Measurements from ENCODE around the gene MAP4K4.

The MAP4K4 gene

GRCh38 chr2:101817481-101817880 lies 120.0 kb downstream of the MAP4K4 start:
- no peak for DNase-seq

DNA sequence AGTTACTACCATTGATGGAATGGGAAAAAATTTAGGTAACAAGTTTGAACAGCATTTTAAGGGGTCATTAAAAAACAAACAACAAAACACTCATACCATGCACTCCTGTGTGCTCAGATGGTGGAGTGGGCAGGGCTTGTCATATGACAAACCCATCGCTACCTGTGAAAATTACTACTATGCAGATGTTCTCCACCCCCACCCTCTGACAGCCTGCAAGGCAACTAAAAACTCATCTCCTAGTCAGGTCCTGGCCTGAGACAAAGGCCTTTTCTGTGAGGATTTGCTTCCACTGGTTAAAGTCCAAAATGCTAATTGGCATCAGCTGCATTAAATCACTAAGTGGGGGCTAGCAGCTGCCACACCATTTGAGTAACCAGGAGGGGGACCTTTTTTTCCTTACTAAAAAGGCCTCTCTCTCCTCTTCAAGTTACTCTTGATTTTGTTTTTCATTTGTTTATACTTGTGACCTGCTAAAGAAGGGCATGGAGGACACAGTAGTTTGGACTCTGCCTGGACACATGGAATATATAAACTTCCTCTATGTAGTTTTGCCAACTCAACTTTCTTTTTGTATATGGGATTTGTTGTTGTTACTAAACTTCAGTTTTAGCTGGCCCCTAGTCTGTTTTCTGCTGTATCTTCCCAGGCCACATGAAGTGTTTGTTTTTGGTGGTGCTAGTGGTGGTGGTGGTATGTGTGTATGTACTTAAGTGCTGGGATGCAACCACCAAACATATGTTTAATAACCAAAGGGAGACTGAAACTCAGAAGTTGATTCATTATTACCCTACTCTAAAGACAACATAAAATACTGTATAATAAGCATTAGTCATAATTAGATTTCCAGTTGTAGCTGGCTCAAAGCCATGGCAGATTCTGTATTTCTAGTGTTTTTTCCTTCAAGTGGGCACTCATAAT lies 121.3 kb downstream of the MAP4K4 start:
- peak in 1 of 4 experiments; percentile 25 for DNase-seq

DNA sequence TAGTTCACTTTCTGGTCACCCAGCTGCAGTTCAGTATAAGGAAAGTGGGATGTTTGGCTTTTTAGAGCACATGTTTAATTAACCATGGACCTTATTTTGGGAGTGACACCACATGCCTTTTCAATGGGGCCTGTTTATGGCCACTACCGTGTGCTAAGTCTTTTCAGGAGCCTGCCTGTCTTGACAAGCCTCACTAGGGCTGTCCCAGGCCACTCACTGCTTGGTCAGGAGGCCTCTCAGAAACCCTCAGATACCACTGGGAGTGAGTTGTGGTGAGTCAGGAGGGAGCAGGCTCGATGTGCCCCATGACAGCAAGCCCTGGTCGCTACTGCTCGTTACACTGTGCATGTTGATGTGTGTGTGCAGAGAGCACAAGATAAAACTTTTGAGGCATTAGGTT lies 123.0 kb downstream of the MAP4K4 start:
- no peak for DNase-seq

DNA sequence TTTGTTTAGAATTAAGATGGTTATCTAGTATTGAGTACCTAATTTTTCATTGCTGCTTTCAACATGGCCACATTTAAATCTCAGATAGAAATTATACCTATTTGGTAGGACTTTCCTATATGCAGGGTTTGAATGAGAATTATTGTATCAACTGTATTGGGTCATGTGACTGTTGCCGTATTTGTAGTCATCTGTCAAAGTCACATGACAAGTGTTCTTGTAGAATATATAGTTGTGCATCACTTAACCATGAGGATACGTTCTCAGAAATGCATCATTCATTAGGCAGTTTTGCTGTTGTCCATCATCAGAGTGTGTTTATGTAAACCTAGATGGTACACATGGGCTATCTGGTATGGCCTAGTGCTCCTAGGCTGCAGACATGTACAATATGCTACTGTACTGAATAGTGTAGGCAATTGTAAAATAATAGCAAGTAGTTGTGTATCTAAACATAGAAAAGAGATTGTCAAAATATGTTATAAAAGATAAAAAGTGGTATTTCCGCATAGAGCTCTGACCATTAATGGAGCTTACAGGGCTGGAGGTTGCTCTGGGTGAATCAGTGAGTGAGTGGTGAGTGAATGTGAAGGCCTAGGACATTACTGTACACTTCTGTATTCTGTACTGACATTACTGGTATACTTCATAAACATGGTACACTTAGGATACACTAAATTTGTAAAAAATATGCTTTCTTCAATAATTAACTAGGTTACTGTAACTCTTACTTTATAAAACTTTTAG lies 123.7 kb downstream of the MAP4K4 start:
- DNase-seq = no peak

- no peak for DNase-seq
Measured at GRCh38 chr2:101821828-101822458, 124.4 kb downstream of the MAP4K4 start.

DNA sequence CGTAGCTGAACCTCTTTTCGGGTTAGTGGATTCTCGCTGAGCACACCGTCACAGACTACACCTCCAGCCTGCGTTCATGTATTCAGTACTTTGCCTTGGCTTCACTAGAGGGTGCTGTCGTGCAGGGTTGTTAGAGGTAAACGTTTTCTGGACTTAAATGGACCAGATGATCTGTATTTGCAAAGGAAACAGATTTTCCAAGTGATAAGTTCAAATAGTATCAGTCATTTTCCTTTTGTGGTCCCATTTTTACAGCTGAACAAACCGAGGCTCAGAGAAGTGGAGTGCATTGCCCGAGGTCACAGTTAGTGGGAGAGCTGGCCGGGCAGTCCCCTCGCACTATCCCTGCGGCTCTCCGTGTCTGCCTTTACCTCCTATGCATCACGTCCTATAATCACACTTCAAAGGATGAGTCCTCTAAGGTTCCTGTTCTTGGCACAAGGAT lies 125.9 kb downstream of the MAP4K4 start:
- peak; percentile 49 to 76 (median 60) for DNase-seq

- DNase-seq = peak in 1 of 4 experiments; percentile 25
Measured at GRCh38 chr2:101823859-101824258, 126.4 kb downstream of the MAP4K4 start.

DNA sequence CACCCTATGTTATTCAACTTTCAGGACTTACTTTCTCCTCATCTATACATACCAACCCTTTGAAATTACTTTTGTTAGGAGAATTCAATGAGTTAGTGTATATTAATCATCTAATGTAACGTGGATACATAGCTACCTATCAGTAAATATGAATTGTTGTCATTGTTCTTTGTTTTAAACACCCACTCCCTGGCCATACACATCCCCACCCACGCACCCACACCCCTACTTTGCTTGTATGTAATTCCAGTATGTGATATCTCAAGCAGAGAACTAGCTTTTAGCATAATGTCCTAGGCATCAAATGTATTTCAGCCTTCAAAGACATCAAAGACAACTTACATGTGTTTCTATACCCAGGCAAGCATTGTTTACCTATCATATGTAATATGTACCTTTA lies 129.2 kb downstream of the MAP4K4 start:
- no peak for DNase-seq

DNA sequence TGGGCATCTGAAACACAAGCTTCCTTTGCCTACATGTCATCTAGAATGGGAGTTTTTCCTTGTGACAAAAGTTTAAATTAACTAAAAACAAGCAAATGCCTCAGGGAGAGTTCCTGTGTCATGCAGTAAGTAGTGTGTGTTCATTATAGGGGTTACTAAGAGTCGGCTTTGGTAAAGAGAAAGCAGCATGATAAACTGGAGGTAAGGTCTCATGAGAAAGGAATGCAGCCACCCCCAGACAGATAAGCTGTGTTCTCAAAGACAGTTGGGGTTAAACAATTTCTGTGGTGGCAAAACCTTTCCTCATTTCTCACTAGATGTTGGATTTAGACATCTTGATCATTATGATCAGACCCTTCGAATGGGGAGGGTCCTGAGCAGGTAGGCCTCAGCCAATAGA lies 129.7 kb downstream of the MAP4K4 start:
- no peak for DNase-seq

- DNase-seq = no peak
Measured at GRCh38 chr2:101828257-101828656, 130.8 kb downstream of the MAP4K4 start.

DNA sequence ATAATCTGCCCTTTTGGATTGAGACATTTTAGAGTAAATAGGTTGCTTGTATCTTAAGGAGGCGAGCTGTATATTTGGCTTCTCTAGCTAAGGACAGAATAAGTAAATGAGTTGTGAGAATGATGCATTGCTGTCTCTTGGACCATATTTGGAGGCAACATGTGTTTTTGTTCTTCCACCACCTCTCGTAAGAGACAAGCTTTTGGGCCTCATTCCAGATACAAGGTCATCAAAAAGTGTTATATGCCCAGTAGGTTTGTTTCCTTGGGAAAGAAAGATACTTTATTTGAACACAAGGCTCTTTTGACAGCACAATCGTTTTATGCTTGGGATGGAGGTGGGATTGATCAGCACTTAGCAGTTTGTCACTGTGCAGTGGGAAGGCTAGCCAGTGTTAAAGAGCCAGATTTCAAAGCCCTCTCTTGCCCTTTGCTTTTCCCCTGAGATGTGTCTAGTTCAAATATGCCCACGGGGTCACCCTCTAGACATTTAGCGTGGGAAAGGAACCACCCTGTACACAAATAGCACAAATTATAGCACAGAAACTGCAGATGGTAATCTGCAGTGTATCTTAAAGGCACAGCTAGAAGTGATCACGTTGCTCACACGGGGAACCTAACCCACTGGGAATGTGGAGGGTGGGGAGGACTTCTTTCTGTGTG lies 131.3 kb downstream of the MAP4K4 start:
- DNase-seq = no peak

- DNase-seq = no peak
Measured at GRCh38 chr2:101829429-101829828, 131.9 kb downstream of the MAP4K4 start.

- no peak for DNase-seq
Measured at GRCh38 chr2:101830146-101830545, 132.6 kb downstream of the MAP4K4 start.

- DNase-seq = no peak
Measured at GRCh38 chr2:101830555-101830954, 133.0 kb downstream of the MAP4K4 start.

DNA sequence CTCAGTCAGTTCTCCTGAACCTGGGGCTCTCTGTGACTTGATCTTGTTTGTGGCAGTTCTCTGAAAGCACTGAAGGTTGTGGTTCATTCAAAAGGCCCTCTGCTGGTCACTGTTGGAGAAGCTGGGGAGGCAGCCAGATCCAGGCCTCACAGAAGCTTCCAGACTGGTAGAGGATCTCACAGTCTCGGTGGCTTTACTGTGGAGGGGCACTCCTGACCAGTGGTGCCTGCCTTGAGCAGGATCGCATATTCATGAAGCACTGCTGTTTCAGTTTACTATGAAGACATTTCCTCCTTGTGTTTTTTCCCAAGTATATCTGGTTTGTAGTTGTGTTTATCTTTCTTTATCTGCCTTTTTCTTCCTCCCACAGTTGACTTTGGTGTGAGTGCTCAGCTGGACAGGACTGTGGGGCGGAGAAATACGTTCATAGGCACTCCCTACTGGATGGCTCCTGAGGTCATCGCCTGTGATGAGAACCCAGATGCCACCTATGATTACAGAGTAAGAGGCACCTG lies 133.9 kb downstream of the MAP4K4 start:
- peak; percentile 74 to 82 (median 76) for DNase-seq

- DNase-seq = peak in 2 of 4 experiments; percentile 29 to 45
Measured at GRCh38 chr2:101832114-101832513, 134.6 kb downstream of the MAP4K4 start.

DNA sequence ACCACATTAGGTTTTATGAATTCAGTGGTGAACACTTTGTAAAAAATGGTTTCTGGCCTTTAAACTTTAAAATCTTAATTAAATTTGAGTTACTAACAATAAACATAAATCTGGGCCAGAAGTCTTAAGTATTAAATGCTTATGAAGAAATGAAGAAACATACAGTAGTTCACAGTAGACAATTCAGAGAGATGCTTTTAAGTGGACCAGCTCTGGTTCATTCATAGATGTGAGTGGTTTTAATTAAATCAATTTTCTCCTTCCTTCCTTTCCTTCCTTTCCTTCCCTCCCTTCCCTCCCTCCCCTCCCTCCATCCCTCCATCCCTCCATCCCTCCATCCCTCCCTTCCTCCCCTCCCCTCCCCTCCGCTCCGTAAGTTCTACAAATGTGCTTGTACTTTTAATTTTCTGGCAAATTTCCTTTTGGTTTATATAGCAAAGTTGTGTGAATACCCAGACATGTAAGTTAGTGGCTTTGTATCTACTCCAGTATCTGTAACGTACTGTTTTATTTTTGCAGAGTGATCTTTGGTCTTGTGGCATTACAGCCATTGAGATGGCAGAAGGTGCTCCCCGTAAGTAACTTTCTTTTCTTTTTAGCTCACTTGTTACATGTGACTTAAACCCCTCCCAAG lies 136.5 kb downstream of the MAP4K4 start:
- DNase-seq = no peak

GRCh38 chr2:101837354-101837753 lies 139.8 kb downstream of the MAP4K4 start:
- DNase-seq = no peak

DNA sequence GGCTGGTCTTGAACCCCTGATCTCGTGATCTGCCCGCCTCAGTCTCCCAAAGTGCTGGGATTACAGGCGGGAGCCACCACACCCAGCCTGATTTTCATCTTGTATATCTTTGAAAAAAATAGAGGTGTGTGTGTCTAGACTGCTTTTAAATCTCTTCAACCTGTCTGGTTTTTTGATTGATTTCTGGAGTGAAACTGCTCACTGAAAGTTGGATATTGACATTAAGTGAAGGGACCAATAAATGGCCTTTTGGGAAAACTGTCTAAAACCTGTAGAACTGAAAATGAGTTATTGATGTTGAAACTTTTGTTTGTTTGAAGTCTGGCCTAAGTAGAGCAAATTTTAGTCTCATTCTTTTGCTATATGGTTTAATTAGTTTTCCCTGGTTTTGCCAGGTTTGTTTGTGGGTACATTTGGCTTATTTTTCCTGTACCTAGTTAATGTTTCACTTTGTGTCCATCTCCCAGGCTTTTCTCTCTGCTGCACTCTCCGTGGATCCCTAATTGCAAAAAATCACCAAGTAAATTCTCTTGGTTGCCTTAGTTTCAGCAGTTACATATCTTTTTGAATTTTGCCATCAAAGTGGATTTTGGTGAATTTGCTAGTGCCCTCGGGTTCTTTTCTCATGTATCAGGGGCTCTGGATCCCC lies 144.3 kb downstream of the MAP4K4 start:
- no peak for DNase-seq

DNA sequence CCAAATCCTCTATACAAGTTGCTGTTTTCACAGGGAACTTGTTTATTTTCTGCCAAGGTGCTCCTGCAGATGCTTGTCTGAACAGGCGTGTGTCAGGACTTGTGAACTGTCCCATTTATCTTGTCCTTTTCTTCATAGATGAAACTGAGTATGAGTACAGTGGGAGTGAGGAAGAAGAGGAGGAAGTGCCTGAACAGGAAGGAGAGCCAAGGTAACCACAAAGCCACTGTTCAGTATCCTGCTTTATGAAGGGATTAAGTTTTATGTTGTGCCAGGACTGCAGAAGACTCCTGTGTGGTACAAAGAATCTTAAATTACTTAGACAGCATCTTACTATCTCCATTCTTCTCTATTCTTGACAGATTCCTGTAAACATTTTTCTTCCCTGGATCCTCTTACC lies 145.0 kb downstream of the MAP4K4 start:
- no peak for DNase-seq

DNA sequence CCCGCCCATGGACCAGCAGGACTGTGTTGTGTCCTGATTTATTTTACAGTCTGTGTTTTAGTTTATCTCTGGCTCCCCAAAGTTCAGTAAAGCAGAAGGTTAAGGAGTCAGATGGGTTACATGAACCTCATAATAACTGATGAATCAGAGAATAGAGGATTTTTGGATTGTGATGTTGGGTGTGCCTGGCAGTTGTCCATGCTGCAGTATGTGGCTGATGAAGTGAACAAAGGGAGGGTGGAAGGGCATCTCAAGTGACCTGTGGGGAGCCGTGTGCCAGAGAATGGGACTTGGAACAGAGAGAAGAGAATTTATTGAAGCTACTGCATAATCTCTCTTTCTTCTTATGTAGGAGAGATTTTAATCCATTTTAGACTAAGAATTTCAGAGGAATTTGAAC lies 145.5 kb downstream of the MAP4K4 start:
- DNase-seq = no peak

All from suppressor macrophage (primary cell).